Endothelial cell of umbilical vein (primary cell): ENCODE data around the gene HCFC1. TPM values are rescaled to one million over a fixed set of nuclear protein-coding genes. Genes with fewer than 3 reads are reported as not detected.
A peak's percentile ranks its signal among the peaks of the same experiment; 100 is the strongest.

Experiments used
- BruUV-seq: library from RNA; stranded (reverse); fragments of 400-500 nt; replicated peaks from 2 replicates; lab custom pipeline; 2021; lab: Mats Ljungman, UMichigan
- CTCF ChIA-PET: fragments of 300-600, 350-600 bp; sonication (Branson Sonifier 250); formaldehyde crosslinking; loops from one replicate; lab custom pipeline; 2021; ENCODE audit warnings: antibody characterized with exemption, inconsistent platforms; lab: Charles Lee
- POLR2A ChIA-PET: fragments of 300-600, 350-600 bp; sonication (Branson Sonifier 250); formaldehyde crosslinking; loops from one replicate; lab custom pipeline; 2021; ENCODE audit warnings: antibody characterized with exemption, inconsistent platforms; lab: Charles Lee
- DNase-seq: peaks from one replicate; pipeline ENCODE4 v3.0.0-alpha.2; 2011; ENCODE audit warnings: low read depth, low spot score
- FAIRE-seq: peaks from 2 replicates; lab custom pipeline; 2011; peaks lifted over from hg19 to GRCh38; lab: Jason Lieb, UNC
- H2AFZ ChIP-seq: 2 replicates; pipeline ENCODE4 v1.6.0; 2012; ENCODE audit warnings: low read depth, low read length, control low read depth, inconsistent platforms
- H3K27ac ChIP-seq: 2 replicates; pipeline ENCODE4 v1.5.1; 2011; ENCODE audit warnings: low read depth, mild to moderate bottlenecking, control low read depth, low read length, moderate library complexity; ENCODE audit not compliant: insufficient read depth
- H3K27me3 ChIP-seq, 2 experiments: 2 replicates each; pipeline versions ENCODE4 v1.6.0 to v1.6.1; 2011; ENCODE audit warnings: low read length in 2 of 2, mixed read lengths in 1 of 2; ENCODE audit not compliant: control insufficient read depth in 2 of 2, insufficient read depth in 2 of 2
- H3K36me3 ChIP-seq, 2 experiments: 2 replicates in 1 of 2; 3 replicates in 1 of 2; pipeline ENCODE4 v1.5.1; 2011; ENCODE audit warnings: low read length in 2 of 2, mild to moderate bottlenecking in 1 of 2, moderate library complexity in 1 of 2; ENCODE audit not compliant: control insufficient read depth in 2 of 2, insufficient read depth in 2 of 2; ENCODE audit errors: extremely low read depth in 1 of 2
- H3K4me1 ChIP-seq: 3 replicates; pipeline ENCODE4 v1.5.1; 2011; ENCODE audit warnings: mild to moderate bottlenecking, low read length; ENCODE audit not compliant: control insufficient read depth, insufficient read depth; ENCODE audit errors: extremely low read depth
- H3K4me2 ChIP-seq: 2 replicates; pipeline ENCODE4 v1.6.1; 2011; ENCODE audit warnings: low read length, control low read depth, mixed read lengths; ENCODE audit not compliant: insufficient read depth
- H3K4me3 ChIP-seq, 3 experiments: fragments of 200-600 bp in 1 of 3; sonication (generic), shearing (Covaris generic) in 1 of 3; replicated peaks in 1 of 3; 2 replicates each; pipeline ENCODE4 v1.5.1; 2011 to 2016; ENCODE audit warnings: control low read depth in 3 of 3, low read length in 3 of 3, mild to moderate bottlenecking in 2 of 3, inconsistent platforms in 1 of 3, low read depth in 1 of 3, moderate library complexity in 1 of 3; ENCODE audit not compliant: insufficient read depth in 1 of 3
- H3K79me2 ChIP-seq: 2 replicates; pipeline ENCODE4 v1.6.0; 2012; ENCODE audit warnings: low read length, inconsistent platforms; ENCODE audit not compliant: control insufficient read depth, insufficient read depth
- H3K9ac ChIP-seq: replicated peaks from 2 replicates; pipeline ENCODE3; 2011; ENCODE audit warnings: low read length, control low read depth; ENCODE audit not compliant: insufficient read depth; ENCODE audit errors: extremely low read depth
- H3K9me1 ChIP-seq: replicated peaks from 3 replicates; pipeline ENCODE4 v1.6.0; 2011; ENCODE audit warnings: mild to moderate bottlenecking, low read length; ENCODE audit not compliant: control insufficient read depth, insufficient read depth; ENCODE audit errors: extremely low read depth
- H3K9me3 ChIP-seq: replicated peaks from 2 replicates; pipeline ENCODE4 v1.5.1; 2012; ENCODE audit warnings: low read length, inconsistent platforms; ENCODE audit not compliant: control insufficient read depth, insufficient read depth
- H4K20me1 ChIP-seq: replicated peaks from 2 replicates; pipeline ENCODE3; 2011; ENCODE audit warnings: mild to moderate bottlenecking, low read length; ENCODE audit not compliant: control insufficient read depth, insufficient read depth; ENCODE audit errors: extremely low read depth
- EZH2 ChIP-seq: IDR thresholded peaks from 2 replicates; pipeline ENCODE4 v1.6.1; 2012; ENCODE audit warnings: borderline replicate concordance, low read depth, mild to moderate bottlenecking, moderate library complexity, low read length, inconsistent platforms; ENCODE audit not compliant: severe bottlenecking
- MAX ChIP-seq: IDR thresholded peaks from 2 replicates; pipeline ENCODE4 v1.6.1; 2011; ENCODE audit not compliant: insufficient read depth, insufficient read length
- MYC ChIP-seq: IDR thresholded peaks from one replicate; pipeline ENCODE4 v1.6.1; 2011; ENCODE audit warnings: mild to moderate bottlenecking, low read depth, low read length
- POLR2A ChIP-seq: IDR thresholded peaks from 2 replicates; pipeline ENCODE4 v1.6.1; 2012; ENCODE audit warnings: low read depth, mild to moderate bottlenecking, control low read depth, low read length
- POLR2AphosphoS5 ChIP-seq: IDR thresholded peaks from 2 replicates; pipeline ENCODE4 v1.6.1; 2012; ENCODE audit warnings: low read depth, mild to moderate bottlenecking, control low read depth, low read length, moderate library complexity; ENCODE audit not compliant: insufficient read depth
- dilution Hi-C: fragments of 300-500 bp; cut with MboI; formaldehyde crosslinking; loops from one replicate; pipeline ENCODE4 v1.15.0; 2019; ENCODE audit warnings: low sequenced_read_pairs; ENCODE audit not compliant: extremely low pct_ligation_motif_present
- intact Hi-C: fragments of 100-400 bp; cut with micrococcal nuclease; formaldehyde crosslinking; loops from one replicate; pipeline ENCODE4 v1.10.0; 2022
- polyA plus RNA-seq, 4 experiments: library from polyadenylated mRNA; depleted of rRNA in 3 of 4; stranded (reverse) in 3 of 4; unstranded in 1 of 4; fragments of >200 nt; gene quantifications; 2 replicates each; pipeline versions ENCODE4 v1.2.1 to v1.2.3, GENCODE V29; 2011 to 2012; ENCODE audit warnings: missing spikeins in 1 of 4
- total RNA-seq: library from RNA; stranded (reverse); gene quantifications from 2 replicates; pipeline ENCODE4 v1.2.3, GENCODE V29; 2021

The HCFC1 gene
- total and polyA plus RNA-seq, 2 donors (not counting 3 experiments of a cell fraction or from before 2014, with no cell fraction given), result 15.9 to 85.9 TPM

- BruUV-seq, result no TSS peak
- Histone ChIP-seq H3K79me2 (peaks cover 21% of the 10 kb centered on the region), H4K20me1 (no peaks in the 10 kb centered on the region), H3K9me3 (no peaks in the 10 kb centered on the region), H3K9me1 (no peaks in the 10 kb centered on the region), H3K9ac (peak overlapping the region; percentile 97), H2AFZ (no peak overlapping the region), H3K4me1 (peaks cover 21% of the 10 kb centered on the region), H3K27ac (peak overlapping the region; percentile 98), H3K4me3 (no peak overlapping the region), H3K36me3 (no peaks in the 10 kb centered on the region), H3K27me3 (no peaks in the 10 kb centered on the region), H3K4me2 (peak overlapping the region; percentile 73)
- ChIA-PET CTCF (interaction anchor here (1.1 to 1.3 kb wide), 2 partner anchors 39 to 47 kb away, joined by 3 to 8 read pairs; no protein-coding TSS in a partner anchor), POLR2A (no interaction called here)
- peak; percentile 13 for DNase-seq
- FAIRE-seq, result peak; percentile 75
- TF ChIP-seq POLR2A (no peak), EZH2 (no peak), POLR2AphosphoS5 (no peak), MAX (no peak), MYC (no peak)
- dilution Hi-C loops (no loop called here), intact Hi-C loops (no loop called here)
Observed at GRCh38 chrX:153974003-153974725, 2.5 kb upstream of the HCFC1 start.
